ENCODE measurements around the gene LRCH1. TPM values are rescaled to one million over a fixed set of nuclear protein-coding genes. Genes with fewer than 3 reads are reported as not detected.

Gene LRCH1
- total and polyA plus RNA-seq, 8 donors = 2.0 to 10.5 (median 3.8) TPM

- H3K27ac ChIP-seq = no peak overlapping the region
- peaks cover 0 to 30% (median 8%) of the 10 kb centered on the region in 3 donors for H3K4me1 ChIP-seq
- DNase-seq = no peak
- H3K27me3 ChIP-seq = no peaks in the 10 kb centered on the region
- no peaks in the 10 kb centered on the region for H3K36me3 ChIP-seq
- no peak for FAIRE-seq
- H3K4me3 ChIP-seq = no peak overlapping the region
- intact Hi-C loops (cut with DNase I) = no loop called here
- no peak for TF ChIP-seq CTCF (IDR thresholded peaks at IDR 0.05)
- H3K9me3 ChIP-seq = no peaks in the 10 kb centered on the region
- WGBS, 2 donors = 83 to 95% methylated on average over 1 of the region's 1 CpG
- ATAC-seq = no peak
Observed at GRCh38 chr13:46688306-46688705, 135.3 kb downstream of the LRCH1 start.

GRCh38 chr13:46698014-46698413, 145.0 kb downstream of the LRCH1 start:
- no peak for TF ChIP-seq CTCF (IDR thresholded peaks at IDR 0.05)
- ATAC-seq = peak; percentile 47 to 92 (median 78)
- intact Hi-C loops (cut with DNase I) = no loop called here
- DNase-seq = peak in 4 of 6 donors; percentile 63 to 78 (median 67)
- Histone ChIP-seq H3K27me3 (no peaks in the 10 kb centered on the region), H3K36me3 (no peaks in the 10 kb centered on the region), H3K27ac (no peak overlapping the region), H3K4me3 (no peak overlapping the region), H3K9me3 (no peaks in the 10 kb centered on the region), H3K4me1 (peaks cover 0 to 3% (median 0%) of the 10 kb centered on the region in 3 donors)
- 36 to 45% methylated on average over 3 of the region's 3 CpGs for WGBS, 2 donors
- FAIRE-seq = no peak

GRCh38 chr13:46698910-46699460, 146.0 kb downstream of the LRCH1 start:
- H3K4me1 ChIP-seq = peaks cover 0 to 3% (median 0%) of the 10 kb centered on the region in 3 donors
- TF ChIP-seq CTCF (IDR thresholded peaks at IDR 0.05) = no peak
- no peak overlapping the region for H3K4me3 ChIP-seq
- no peaks in the 10 kb centered on the region for H3K27me3 ChIP-seq
- no peaks in the 10 kb centered on the region for H3K36me3 ChIP-seq
- DNase-seq = no peak
- no peak for FAIRE-seq
- no peaks in the 10 kb centered on the region for H3K9me3 ChIP-seq
- H3K27ac ChIP-seq = no peak overlapping the region
- 80 to 88% methylated on average over 6 of the region's 6 CpGs for WGBS, 2 donors
- intact Hi-C loops (cut with DNase I) = no loop called here
- no peak for ATAC-seq

- intact Hi-C loops (cut with DNase I) = no loop called here
- ATAC-seq (no peak), FAIRE-seq (no peak), DNase-seq (no peak)
- Histone ChIP-seq H3K36me3 (peaks cover 0 to 5% (median 0%) of the 10 kb centered on the region in 3 donors), H3K27me3 (no peaks in the 10 kb centered on the region), H3K4me1 (peaks cover 0 to 4% (median 0%) of the 10 kb centered on the region in 3 donors), H3K27ac (no peak overlapping the region), H3K4me3 (no peak overlapping the region), H3K9me3 (no peaks in the 10 kb centered on the region)
- no peak for TF ChIP-seq CTCF (IDR thresholded peaks at IDR 0.05)
- 49 to 63% methylated on average over 6 of the region's 6 CpGs for WGBS, 2 donors
Observed at GRCh38 chr13:46712524-46712923, 159.6 kb downstream of the LRCH1 start.

GRCh38 chr13:46715363-46715762, 162.4 kb downstream of the LRCH1 start:
- ATAC-seq = no peak
- FAIRE-seq = no peak
- Histone ChIP-seq H3K27ac (no peak overlapping the region), H3K27me3 (no peaks in the 10 kb centered on the region), H3K4me1 (peaks cover 0 to 4% (median 0%) of the 10 kb centered on the region in 3 donors), H3K9me3 (no peaks in the 10 kb centered on the region), H3K36me3 (peaks cover 0 to 5% (median 0%) of the 10 kb centered on the region in 3 donors), H3K4me3 (no peak overlapping the region)
- intact Hi-C loops (cut with DNase I) = loop anchor here in 1 of 3 donors (5.0 kb wide), 1 partner anchor 163 kb away; the partner anchor contains the start of gene LRCH1
- no peak for DNase-seq
- no peak for TF ChIP-seq CTCF (IDR thresholded peaks at IDR 0.05)
- 96 to 97% methylated on average over 3 of the region's 3 CpGs for WGBS, 2 donors

All from pancreas (tissue), 10 donors.